ENCODE data around the gene DOK5.

DOK5 gene

DNA sequence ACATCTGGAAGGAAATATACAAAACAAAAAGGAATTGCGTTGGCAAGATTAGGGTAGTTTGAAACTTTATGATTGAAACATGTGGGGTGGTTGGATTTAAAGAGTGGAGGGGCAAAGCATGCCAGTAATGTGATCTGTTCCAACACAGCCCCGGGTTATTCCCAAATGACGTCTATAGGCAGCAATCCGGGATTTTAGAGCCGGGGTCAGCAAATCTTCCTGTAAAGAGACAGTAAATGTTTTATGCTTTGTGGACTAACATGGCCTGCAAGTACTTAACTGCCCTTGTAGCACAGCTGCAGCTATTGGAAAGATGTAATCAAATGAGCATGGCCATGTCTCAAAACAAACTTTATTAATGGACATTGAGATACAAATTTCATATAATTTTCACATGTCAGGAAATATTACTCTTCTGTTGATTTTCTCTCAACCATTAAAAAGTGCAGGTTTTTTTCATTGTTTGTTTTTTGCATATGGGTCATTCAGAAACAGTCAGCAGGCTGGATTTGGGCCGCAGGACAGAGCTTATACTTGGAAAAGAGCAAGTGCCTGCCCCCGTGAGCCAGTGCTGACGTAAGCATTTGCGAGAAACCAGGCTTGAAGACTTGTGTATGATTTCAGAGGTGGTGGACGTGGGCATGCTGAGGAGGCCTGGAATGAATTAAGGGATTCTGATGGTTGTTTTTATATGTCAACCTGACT, 136.5 kb downstream of the DOK5 start:
- DNase-seq (ENCODE audit: low spot score), result no peak

DNA sequence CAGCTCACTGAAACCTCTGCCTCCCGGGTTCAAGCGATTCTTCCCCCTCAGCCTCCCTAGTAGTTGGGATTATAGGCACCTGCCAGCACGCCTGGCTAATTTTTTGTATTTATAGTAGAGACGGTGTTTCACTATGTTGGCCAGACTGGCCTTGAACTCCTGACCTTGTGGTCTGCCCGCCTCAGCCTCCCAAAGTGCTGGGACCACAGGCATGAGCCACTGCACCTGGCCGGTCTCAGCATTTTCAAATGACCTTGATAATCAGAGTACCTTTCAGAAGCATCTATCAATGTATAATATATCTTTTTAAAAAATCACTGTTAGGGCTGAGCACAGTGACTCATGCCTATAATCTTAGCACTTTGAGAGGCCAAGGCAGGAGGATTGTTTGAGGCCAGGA, 143.0 kb downstream of the DOK5 start:
- no peak for DNase-seq (ENCODE audit: low spot score)

DNA sequence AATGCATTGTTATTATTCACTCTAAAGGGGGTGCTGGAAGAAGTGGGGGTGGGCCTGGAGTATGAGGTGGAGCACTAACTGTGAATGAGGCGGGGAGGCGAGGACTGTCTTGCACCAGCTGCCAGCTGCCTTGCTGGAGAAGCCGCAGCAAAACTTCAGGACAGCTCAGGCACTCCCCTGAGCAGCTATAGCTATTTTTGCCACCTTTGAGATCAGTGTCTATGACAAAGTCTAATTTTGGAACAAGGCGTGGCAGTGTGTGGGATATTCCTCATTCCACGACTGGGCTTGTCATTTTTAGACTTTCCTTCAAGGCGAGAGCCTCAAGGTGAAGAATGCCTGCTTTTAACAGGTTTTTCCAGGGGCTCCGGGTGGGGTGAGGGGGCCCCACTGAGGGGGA, 143.8 kb downstream of the DOK5 start:
- DNase-seq (ENCODE audit: low spot score), result no peak

DNA sequence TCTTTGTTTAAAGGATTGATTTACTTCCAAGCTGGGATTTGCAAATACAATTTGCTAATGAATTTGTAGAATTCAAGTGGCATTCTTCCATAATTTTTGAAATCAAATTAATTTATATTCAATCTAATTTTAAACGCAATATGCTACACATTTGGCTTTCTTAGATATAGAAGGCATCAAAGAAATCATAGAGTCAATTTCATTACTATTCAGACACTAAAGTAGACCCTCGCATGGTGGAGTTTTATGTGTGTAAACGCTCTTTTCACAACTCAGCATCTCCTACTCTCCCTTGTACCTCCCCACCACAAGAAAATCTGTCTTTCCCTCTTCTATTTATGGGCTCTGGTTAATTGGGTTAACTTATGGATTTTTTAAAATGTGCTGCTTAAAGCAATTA, 144.3 kb downstream of the DOK5 start:
- no peak for DNase-seq (ENCODE audit: low spot score)

DNA sequence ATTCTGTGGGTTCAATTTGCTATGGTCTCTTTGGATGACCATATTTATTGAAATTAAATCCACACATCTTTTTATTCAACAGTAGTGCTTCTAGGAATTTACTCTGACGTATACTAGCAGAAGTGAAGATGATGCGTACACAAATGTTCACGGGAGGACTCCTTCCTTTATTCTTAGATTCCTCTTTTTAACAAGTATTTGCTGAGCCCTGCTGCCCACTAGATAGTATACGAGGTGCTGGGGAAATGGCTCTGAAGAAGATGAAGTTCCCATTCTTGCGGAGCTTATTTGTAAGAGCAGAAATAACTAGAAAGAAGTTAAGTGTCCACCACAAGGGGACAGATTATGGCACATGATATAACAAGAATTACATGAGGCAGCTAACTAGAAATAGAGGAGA, 145.2 kb downstream of the DOK5 start:
- DNase-seq (ENCODE audit: low spot score), result no peak

DNA sequence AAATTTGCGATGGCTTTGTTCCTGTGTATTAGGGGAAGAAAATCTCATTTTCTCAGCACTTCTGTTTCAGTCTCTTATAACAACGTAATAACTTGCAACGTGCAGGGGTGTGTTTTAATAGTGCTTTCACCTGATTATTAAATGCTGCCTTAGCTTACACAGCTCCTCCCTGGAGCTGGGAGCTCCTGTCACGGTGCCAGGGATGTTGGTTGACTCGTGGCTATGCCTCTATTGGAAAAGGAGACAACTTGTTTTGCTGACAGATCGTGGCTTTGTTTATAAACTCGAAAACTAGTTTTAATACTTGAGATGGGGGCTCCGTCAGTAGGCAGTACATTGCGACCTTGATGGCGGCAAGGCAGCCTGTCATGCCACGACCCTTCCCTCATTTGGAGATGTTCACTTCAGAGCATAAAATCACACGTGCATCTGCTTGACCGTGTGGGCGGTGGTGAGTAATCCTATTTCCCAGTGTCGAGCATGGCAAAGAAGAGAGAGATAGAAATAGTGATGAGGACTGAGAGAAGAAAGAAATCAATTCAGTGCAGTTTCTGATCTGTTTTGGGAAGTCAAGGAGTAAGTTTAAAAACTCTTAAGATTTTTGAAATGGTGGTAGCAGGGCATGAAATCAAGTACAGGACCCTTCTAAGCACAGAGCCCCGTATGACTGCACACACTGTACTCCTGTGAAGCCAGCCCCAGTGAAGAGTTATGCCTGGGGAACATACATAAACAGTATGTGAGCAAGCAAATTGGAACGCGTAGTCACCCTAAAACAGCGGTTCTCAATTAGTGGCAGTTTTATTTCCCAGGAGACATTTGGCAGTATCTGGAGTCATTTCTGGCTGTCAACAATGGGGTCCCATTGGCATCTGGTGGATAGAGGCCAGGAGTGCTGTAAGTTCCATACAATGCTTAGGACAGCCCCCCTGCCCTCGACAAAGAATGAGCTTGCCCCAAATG, 147.2 kb downstream of the DOK5 start:
- no peak for DNase-seq (ENCODE audit: low spot score)

DNA sequence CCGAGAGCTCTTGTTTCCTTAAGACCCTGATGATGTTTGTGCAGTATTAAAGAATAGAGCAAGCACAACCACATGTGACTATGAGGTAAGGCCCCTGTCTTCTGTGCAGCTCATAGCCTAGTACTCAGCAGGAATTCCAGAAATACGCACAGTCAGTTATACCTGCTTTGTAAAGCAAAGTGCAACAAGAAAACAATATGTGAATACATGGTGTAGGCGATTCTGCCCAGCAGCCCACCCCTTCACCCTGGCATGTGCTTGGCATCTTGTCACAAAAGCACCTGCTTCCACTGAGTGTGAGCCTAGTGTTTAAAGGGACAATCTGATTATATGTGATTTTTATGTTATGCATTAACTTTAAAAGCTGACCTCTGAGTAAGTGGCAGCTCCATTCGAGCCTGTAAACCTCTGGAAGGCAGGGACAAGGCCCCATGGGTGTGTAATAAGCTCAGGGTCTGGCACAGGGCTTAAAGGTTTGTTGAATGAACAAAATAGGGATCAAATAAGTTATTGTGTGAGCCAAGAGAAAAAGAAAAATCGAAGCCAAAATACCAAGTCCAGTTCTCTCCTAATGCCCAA, 148.7 kb downstream of the DOK5 start:
- DNase-seq (ENCODE audit: low spot score), result no peak

DNA sequence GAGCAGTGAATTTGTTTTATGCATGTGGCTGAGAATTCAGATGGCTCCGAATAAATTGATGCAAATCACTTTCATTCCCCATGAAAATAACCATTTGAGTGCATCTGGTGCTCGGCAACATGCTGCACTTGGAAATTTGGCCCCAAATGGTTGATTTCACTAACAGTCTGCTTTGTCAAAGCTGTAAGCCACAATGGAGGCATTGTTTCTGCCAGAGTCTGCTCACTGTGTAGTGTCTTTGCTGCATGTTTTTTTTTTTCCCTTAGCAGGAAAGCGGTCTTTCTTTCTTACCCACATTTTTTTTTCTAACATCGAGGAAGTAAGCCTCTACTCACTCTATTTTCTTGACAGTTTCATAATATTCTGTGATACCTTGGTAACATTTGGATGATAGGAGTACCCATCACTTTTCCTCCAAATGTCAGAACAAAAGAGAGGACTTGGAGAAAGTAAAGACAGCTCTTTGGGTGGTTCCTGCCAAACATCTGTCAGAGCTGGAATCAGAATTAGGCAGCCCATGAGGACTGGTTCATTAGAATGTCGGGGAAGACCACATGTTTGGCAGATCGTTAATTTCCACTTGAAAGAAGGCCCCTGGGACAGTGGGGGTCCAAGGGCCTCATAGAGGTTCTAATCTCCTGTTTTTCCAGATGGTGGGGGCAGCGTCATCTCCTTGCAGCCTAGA, 149.5 kb downstream of the DOK5 start:
- peak; percentile 98 for DNase-seq (ENCODE audit: low spot score)

DNA sequence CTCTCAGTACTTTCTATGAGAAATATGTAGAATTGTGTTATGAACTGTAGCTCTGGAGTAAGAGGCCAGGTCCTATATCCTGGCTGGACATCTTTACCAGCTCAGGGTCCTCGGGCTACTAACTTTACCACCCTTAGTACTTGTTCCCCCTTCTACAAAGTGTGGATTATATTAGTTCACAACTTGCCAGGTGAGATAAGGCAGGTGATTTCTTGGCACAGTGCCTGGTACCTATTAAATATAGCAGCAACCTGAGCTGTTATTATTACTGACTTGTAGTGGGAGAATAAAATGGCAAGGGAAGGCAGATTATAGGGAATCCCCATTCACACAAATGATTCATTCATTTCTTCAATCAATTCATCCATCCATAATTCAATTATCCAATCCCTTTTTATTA, 150.1 kb downstream of the DOK5 start:
- no peak for DNase-seq (ENCODE audit: low spot score)

DNA sequence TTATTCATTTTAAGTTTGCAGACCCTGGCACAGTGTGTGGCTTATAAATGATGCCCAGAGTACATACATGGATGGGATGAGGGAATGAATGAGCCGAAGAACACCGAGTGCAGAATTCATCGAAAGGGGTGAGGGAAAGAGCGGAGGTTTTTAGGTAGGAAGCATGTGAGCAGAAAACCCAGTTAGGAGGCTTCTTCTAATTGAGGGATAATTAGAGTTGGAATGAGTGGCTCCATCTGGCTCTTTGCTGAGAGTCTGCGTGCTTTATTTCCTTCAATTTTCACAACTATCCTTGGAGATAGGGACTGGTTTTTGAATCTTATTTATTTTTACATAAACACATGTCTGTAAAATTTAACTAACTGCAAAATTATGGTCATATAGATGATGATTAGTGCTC, 150.7 kb downstream of the DOK5 start:
- DNase-seq (ENCODE audit: low spot score), result no peak

DNA sequence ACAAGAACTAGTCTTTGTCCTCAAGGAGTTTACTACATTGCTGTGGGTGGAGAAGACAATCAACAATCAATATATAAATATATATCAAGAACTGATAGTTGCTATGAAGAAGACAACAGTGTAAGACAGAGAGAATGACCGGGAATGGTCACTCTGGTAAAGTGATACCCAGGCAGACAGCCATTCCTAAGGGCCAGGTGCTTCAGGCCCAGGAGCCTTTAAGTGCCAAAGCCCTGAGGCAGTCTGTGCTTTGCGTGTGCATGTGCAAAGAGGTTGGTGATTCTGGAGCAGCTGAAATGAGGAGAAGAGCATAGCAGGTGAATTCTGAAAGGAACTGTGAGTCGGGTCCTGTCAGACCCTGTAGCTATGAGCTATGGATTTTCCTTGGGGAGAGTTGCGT, 154.2 kb downstream of the DOK5 start:
- no peak for DNase-seq (ENCODE audit: low spot score)

DNA sequence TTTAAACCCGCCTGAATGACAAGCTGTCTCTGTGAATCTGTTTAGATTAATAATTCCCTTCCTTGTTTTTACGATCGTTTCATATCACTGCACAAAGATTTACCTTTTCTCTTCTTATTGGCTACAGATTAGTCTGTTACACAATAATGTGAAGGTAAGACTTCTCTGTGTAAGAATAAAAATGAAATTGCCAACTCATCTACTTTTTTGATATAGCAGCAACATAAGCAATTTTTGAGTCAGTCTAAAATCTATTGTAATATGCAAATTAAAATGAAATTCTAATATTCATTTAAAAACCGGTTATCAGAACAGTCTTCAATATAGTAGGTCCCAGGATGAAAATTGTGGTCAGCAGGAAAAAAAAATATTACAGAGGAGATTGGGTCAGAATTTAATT, 155.2 kb downstream of the DOK5 start:
- no peak for DNase-seq (ENCODE audit: low spot score)

DNA sequence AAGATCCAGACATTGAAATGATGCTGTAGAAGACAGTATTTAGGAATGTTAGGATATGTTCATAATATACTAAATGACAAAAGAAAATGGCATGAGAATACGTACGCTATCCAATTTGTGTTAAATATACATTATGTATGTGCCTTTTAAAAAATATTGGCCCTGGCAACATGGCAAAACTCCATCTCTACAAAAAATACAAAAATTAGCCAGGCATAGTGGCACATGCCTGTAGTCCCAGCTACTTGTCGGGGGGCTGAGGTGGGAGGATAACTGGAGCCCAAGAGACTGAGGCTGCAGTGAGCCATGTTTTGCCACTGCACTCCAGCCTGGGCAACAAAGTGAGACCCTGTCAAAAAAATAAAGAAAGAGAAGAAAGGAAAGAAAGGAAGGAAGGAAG, 155.7 kb downstream of the DOK5 start:
- no peak for DNase-seq (ENCODE audit: low spot score)

DNA sequence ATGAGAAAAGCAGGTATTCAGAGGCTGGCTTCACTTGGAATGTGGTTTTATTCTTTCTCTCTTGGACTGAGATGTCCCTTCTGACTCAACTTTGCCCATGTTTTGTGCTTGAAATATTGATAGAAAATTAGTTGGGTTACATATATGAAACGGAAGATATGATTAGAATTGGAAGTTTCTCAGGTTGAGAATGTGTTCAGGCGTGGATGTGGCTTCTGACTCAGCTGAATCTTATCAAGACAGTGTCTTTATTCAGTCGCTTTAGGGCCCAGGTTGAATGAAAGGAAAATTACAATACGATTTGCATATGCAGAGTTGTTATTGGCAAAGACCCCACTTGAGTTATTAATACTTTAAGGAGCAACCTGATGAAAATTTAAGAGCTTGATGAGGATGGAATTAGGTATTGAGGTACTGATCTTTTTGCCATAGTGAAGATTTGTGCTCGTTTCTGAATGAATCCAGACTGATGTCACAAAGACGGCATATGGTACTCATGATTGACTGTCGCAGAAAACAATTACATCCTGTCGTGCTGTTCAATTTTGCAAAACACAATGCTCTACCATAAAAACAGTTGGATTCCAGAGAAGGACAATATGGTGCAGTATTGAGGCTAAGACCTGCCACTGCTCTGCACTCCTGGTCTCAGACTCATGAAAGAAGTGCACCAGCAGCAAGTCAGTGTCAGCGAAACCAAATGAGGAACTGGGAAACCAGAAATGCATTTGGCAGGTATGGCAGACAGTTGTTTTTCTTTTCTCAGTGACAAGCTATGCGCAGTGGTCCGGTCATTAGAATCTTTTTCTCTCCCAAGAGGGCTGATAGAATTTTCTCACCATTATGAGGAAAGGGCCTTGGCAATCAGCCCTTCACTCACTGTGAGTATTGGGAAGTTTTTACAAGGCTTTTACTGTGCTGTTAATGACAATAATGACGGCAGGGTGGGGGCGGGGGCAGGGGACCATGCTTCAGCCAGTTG, 158.3 kb downstream of the DOK5 start:
- DNase-seq (ENCODE audit: low spot score), result peak; percentile 19

DNA sequence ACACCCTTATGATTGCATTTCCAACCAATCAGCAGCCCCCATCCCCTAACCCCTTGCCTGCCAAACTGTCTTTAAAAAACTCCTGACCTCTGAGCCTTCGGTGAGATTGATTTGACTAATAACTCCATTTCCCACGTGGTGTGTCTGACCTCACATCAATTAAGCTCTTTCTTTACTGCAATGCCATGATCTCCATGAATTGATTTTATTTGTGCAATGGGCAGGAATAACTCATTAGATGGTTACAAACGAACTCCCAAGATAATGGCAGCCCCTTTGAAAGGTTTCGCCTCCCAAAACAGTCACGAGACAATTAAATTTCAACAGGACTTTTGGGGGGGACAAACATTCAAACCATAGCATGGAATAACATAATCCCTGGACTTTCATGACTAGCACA, 161.2 kb downstream of the DOK5 start:
- no peak for DNase-seq (ENCODE audit: low spot score)

DNA sequence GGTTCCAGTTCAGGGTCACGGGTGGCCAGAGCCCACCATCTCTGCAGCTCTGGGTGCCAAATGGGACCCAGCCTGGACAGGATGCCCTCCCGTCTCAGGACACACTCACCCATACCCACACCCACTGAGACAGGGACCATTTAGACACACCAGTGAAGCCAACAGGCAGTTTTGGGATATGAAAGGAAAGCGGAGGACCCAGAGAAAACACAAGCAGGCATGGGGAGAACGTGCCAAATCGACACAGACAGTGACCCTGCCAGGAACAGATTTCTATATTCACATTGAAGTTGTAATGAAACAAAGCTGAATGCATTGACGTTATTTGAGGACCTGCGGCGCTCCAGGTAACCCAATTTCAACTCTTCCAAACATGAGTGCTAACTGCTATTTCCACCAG, 164.5 kb downstream of the DOK5 start:
- no peak for DNase-seq (ENCODE audit: low spot score)

DNA sequence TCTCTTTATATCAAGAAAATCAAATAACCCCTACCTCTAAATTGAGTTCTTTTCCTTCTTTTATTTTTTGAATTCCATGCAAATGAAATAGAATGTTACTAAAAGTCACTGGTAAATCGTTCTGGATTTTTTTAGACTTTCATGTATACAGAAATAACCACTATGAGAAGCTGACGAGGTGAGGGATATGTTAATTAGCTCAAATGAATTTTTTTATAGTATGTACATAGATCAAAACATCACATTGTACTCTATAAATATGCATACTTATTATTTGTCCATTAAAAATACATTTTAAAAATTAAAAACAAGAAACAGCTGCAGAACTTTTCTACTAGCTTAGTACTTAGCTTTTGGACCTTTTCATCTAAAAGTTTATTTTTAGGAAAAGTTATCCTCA, 165.4 kb downstream of the DOK5 start:
- DNase-seq (ENCODE audit: low spot score), result no peak

DNA sequence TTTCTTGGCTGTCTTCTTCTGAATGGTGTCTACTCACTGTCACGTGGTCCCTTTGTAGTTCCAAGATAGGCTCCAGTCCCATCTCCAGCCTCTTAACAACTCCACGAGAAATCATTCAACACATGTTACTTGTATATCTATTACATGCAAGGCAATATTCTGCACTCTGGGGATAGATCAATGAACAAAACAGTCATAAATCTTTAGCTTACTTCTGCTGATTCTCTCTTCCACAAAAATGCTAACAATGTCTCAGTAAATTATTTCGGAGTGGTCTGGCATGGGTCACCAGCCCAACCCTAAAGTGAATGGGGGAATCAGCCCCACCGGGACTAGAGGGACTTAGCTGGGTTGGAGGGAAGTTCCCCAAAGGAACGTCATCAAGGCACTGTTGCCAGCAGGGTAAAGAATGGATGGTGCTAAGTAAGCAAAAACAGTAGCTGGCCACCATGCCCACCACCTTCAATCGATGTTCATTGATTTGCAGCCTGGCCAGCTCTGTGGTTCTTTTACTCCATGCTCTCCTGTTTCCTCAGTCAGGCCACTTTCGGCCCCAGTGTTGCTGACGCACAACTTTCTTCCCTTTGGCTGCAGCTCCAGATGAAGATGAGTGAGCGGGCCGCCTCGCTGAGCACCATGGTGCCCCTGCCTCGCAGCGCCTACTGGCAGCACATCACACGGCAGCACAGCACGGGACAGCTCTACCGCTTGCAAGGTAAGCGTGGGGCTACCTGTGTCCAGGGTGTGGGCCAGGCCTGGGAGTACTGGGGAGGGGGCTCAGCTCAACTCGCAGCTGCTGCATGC, 167.7 kb downstream of the DOK5 start:
- DNase-seq (ENCODE audit: low spot score), result no peak

DNA sequence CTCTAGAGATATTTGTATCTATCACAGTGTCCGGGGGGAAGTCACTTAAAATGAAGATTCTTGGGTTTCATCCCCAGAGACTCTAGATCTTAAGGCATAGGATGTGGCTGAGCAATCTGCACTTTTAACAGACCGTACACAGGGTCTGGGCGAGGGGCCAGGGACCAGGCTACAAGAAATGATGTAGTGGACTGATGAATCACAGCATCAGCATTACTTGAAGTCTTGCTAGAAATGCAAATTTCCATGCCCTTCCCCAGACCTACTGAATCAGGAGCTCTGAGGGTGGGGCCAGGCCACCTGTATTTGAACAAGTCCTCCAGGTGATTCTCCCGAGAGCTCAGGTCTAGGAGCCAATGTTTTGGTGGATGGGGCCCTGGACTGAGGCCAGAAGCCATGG, 168.4 kb downstream of the DOK5 start:
- DNase-seq (ENCODE audit: low spot score), result no peak

DNA sequence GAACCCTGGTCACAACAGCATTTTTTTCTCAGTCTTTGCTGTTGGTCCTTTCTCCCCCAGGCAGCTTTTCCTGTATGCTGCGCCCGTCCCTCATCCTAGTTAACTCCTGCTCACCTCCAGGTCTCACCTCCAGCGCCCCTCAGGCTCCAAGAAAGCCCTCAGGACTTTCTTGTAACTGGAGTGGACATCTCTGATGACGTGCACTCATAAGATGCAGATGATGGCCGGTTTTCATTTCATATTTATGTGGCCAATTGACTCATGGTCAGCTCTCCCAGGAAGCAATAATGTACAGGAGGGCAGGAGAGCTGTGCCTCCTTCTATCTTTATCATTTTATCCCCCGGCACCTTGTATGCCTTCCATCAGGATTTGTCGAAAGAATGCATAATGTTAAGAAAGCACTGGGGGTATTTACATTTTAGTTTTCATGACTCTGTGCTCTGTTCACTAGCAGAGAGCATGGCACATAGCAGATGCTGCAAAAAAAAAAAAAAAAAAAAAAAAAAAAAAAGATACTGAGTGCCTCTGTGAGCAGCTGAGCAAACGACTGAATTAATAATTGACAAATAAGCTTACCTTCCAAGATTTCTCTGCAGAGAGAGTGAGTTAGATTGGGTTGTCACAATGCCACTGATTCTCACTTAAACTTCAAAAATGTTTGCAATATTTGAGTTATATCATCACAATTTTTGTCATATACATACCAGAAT, 170.2 kb downstream of the DOK5 start:
- no peak for DNase-seq (ENCODE audit: low spot score)
